ENCODE measurements around the gene FOXRED2. TPM values are rescaled to one million over a fixed set of nuclear protein-coding genes. Genes with fewer than 3 reads are reported as not detected.
A peak's percentile ranks its signal among the peaks of the same experiment; 100 is the strongest.

FOXRED2 gene
- total RNA-seq, 1 donor from 2014 or later, result 13.7 TPM

- ATAC-seq (no peak), DNase-seq (ENCODE audit: low spot score) (no peak)
- intact Hi-C loops (cut with DNase I), result no loop called here
These were observed 31.5 kb downstream of the FOXRED2 start for GRCh38 chr22:36475341-36475740.

GRCh38 chr22:36472689-36473088 is 34.2 kb downstream of the FOXRED2 start:
- DNase-seq (ENCODE audit: low spot score) (no peak), ATAC-seq (no peak)
- intact Hi-C loops (cut with DNase I), result no loop called here

- no peak for DNase-seq (ENCODE audit: low spot score)
- ATAC-seq, result no peak
- intact Hi-C loops (cut with DNase I), result no loop called here
These were observed 35.5 kb downstream of the FOXRED2 start for GRCh38 chr22:36471341-36471821.

DNA sequence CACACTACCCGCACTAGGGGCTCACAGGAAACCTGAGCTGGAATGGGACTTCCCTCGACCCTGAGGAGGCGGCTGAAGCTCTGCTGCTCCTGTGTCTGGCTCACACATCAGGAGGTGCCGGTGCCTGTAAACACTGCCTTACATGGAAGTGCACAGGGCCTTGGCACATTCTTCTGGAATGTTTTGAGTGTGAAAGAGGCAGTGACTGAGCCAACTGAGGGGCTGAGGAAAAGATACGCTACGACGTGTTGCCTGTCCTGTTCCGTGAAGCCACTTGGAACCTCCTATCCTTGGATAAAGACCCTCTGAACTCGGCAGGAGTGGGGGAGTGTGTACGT is 35.9 kb downstream of the FOXRED2 start:
- ATAC-seq (no peak), DNase-seq (ENCODE audit: low spot score) (no peak)
- intact Hi-C loops (cut with DNase I), result no loop called here

DNA sequence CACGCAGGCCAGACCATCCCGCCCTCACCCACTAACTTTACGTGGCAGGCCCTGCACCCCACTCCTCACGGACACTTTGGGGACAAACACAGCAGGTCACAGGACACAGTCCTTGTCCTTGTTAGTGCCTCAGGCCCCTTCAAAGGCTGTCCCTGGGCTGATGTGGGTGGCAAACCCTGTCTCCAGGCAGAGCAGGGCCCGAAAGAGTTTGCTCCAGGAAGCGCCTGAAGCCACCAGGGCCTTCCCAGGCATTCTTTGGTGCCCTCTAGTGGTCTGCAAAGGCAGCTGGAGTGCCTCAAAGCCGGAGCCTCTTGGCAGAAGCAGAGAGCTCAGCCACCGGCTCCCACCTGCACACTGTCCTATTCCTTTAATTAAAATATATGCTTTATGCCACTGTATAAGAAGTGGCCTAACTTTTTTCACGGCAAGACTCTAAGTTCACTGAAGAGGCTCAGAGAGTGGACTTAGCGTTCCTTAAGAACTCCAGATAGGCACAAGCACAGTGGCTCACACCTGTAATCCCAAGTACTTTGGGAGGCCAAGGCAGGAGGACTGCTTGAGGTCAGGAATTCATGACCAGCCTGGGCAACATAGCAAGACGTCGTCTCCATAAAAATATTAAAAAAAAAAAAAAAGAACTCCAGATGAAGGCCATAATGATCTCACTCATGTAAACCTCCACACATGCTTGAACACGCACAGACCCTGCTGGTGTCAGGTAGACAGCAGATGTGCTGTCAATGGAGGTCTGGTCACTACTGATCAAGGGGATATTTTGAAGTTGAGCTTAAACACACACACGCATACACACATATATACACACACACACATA is 36.5 kb downstream of the FOXRED2 start:
- ATAC-seq (peak; percentile 88), DNase-seq (ENCODE audit: low spot score) (peak; percentile 88)
- intact Hi-C loops (cut with DNase I), result no loop called here

DNA sequence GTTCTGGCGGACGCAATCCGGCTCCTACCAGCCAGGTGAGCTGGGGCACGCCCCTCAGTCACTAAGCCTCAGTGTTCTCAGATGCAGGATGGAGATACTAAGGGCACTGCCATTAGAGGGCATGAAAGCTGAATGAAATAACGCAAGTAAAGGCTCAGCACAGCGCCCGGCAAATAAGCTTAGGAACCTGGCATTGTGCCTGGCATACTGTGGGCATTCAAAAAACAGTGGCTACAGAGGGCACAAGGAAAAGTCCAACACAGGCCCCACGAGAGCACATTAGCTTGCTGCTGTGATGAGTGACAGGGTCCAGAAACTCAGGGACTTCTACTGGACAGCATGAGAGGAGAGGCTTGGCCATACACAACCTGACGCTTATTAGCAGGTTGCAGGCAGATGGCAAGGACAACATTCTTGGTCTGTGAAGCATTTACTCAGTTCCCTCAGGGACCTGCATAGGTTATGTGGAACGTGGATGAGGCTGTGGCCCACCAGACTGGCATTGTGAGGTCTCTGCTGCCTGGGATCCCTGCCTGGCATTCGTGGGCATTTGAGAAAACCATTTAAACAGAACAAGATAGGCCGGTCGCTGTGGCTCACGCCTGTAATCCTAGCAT is 37.6 kb downstream of the FOXRED2 start:
- DNase-seq (ENCODE audit: low spot score) (no peak), ATAC-seq (no peak)

DNA sequence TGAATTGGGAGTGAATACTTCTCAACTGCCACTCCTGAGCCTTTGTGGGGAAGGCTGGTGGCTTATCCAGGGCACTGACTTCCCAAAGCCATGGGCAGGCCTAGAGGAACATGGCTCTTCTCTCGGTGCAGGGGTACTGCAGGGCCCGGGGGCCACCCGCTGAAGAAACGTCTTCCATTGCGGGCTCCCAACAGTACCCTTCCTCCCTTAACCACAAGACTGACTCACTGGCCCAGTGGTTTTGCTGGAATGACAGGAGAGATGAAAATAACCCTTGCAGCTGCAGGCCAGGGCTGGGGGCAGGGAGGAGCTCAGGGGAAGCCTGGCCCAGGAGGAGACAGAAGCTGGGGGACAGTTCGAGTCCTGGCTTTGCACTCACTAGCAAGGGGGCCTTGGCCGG is 38.9 kb downstream of the FOXRED2 start:
- DNase-seq (ENCODE audit: low spot score) (no peak), ATAC-seq (peak; percentile 5)
- intact Hi-C loops (cut with DNase I), result loop anchor here (5.0 kb wide), 1 partner anchor 156 kb away; no protein-coding TSS in a partner anchor

More for the DNA sequence above, 37.6 kb downstream of the FOXRED2 start:
- intact Hi-C loops (cut with DNase I), result loop anchor here (1.0 to 5.0 kb wide), 2 partner anchors 157 to 170 kb away; no protein-coding TSS in a partner anchor

- no peak for DNase-seq (ENCODE audit: low spot score)
- ATAC-seq, result peak; percentile 2
- intact Hi-C loops (cut with DNase I), result loop anchor here (5.0 kb wide), 1 partner anchor 155 kb away; no protein-coding TSS in a partner anchor
These were observed 39.6 kb downstream of the FOXRED2 start for GRCh38 chr22:36467042-36467810.

DNA sequence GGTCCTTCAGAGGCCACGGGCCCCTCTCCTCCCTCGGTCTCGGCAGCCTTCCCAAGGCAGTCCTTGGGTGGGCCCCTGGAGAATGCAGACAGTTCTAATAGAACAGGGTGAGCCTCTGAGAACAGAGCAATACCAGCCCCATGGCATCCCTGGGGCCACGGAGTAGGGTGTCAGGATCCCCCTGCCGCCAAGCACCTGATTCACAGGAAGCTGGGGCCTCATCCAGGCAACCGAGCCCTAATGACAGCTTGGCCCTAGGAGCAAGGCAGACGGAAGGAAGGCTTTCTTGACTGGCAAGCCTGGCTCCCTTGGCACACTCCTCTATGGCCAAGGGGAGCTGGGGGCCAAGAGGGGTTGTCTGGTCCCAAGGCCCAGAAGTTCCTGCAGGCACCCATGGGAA is 40.6 kb downstream of the FOXRED2 start:
- intact Hi-C loops (cut with DNase I), result loop anchor here (5.0 kb wide), 1 partner anchor 154 kb away; no protein-coding TSS in a partner anchor
- DNase-seq (ENCODE audit: low spot score), result no peak
- ATAC-seq, result no peak

- intact Hi-C loops (cut with DNase I), result loop anchor here (5.0 kb wide), 1 partner anchor 153 kb away; no protein-coding TSS in a partner anchor
- ATAC-seq (peak; percentile 20), DNase-seq (ENCODE audit: low spot score) (no peak)
These were observed 41.4 kb downstream of the FOXRED2 start for GRCh38 chr22:36465232-36466021.

- DNase-seq (ENCODE audit: low spot score) (no peak), ATAC-seq (no peak)
- intact Hi-C loops (cut with DNase I), result loop anchor here (5.0 kb wide), 1 partner anchor 152 kb away; no protein-coding TSS in a partner anchor
These were observed 42.1 kb downstream of the FOXRED2 start for GRCh38 chr22:36464715-36465231.

GRCh38 chr22:36463783-36464184 is 43.1 kb downstream of the FOXRED2 start:
- DNase-seq (ENCODE audit: low spot score) (no peak), ATAC-seq (peak; percentile 22)
- intact Hi-C loops (cut with DNase I), result no loop called here

- ATAC-seq, result no peak
- DNase-seq (ENCODE audit: low spot score), result no peak
- intact Hi-C loops (cut with DNase I), result no loop called here
These were observed 44.9 kb downstream of the FOXRED2 start for GRCh38 chr22:36461665-36462649.

DNA sequence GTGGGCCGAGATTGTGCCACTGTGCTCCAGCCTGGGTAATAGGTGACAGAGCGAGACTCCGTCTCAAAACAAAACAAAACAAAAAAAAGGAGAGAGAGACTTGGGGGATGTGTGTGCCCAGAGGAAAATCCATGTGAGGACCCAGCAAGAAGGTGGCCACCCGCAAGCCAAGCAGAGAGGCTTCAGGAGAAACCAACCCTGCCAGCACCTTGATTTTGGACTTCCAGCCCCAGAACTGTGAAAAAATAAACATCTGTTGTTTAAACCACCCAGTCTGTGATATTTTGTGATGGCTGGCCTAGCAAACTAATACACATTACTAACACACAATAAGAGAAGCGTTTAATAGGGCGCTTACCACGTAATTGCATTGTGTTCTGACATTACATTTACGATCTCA is 46.6 kb downstream of the FOXRED2 start:
- DNase-seq (ENCODE audit: low spot score), result no peak
- intact Hi-C loops (cut with DNase I), result no loop called here
- ATAC-seq, result no peak

GRCh38 chr22:36457688-36458450 is 49.0 kb downstream of the FOXRED2 start:
- ATAC-seq (peak; percentile 50), DNase-seq (ENCODE audit: low spot score) (no peak)
- intact Hi-C loops (cut with DNase I), result no loop called here

DNA sequence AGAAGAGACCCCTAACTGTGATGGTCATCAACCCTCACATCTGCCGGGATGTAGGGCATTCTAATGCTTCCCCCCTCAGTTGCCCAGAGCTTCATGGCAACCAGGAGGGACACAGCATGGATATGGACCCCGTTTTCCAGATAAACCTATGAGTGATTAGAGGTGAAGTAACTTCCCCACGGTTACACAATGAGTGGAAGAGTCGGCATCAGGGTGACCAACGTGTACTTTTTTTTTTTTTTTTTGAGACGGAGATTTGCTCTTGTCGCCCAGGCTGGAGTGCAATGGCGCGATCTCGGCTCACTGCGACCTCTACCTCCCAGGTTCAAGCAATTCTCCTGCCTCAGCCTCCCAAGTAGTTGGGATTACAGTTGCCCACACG is 50.4 kb downstream of the FOXRED2 start:
- no peak for DNase-seq (ENCODE audit: low spot score)
- intact Hi-C loops (cut with DNase I), result no loop called here
- no peak for ATAC-seq
